GM21619 (cell line): ENCODE data around the gene TXNDC8.
"Not testable (repeated sequence)": the region's sequence is repeated elsewhere in the genome, so short reads cannot be mapped to it uniquely, and the experiment has no call there.

ENCODE experiments used
- ATAC-seq: cut with Tn5 transposase; IDR thresholded peaks from one replicate; pipeline ENCODE4 v1.9.1; 2021; ENCODE audit not compliant: unreplicated experiment

Gene TXNDC8

GRCh38 chr9:110337727-110338126 is at the start of gene TXNDC8:
TXNDC8 (minus strand) TSS chr9:110337863.
- ATAC-seq: no peak

DNA sequence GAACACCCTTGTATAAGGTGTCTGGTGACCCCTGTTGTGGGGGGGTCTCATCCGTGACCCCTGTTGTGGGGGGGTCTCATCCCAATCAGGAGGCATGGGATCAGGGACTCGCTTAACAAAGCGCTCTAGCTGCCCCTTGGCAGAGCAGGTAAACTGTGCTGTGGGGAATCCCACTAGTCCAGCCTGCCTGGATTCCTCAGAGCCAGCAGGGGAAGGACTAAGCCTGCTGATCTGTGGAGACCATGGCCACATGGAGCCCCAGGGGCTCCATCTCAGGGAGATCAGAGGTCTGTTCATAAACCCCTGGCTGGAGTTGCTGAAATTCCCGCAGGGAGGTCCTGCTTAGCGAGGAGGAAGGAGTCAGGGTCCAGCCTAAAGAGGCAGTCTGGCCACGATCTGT is 45.8 kb upstream of the TXNDC8 start:
- ATAC-seq: no peak

GRCh38 chr9:110382731-110383130 is 45.1 kb upstream of the TXNDC8 start:
- no peak for ATAC-seq

DNA sequence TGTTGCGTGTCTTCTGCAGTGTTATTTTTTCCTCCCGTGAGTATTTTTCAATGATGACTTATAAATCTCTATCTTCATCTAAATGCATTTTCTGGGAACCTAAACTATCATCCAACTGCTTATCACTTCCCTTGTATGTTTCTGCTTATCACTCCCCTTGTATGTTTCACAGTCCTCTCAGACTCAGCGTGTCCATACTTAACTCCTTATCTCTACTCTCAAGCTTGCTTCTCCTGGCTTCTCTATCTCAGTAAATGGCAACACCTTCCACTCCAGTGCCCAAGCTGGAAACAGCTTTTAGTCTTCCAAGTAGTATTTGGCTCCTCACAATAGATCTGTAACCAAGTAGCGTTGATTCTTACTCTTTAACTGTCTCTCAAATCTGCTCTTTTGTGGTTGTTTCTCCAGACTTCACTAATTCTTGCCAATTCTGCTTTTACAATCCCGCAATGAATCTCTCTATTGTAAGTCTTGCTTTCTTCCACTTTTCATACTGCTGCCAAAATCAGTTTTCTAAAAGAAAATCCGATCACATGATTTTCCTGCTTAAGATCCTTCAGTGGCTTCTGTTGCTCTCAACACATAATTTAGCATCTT is 33.8 kb upstream of the TXNDC8 start:
- ATAC-seq: no peak

- no peak for ATAC-seq
These were observed 32.7 kb upstream of the TXNDC8 start for GRCh38 chr9:110370315-110370714.

DNA sequence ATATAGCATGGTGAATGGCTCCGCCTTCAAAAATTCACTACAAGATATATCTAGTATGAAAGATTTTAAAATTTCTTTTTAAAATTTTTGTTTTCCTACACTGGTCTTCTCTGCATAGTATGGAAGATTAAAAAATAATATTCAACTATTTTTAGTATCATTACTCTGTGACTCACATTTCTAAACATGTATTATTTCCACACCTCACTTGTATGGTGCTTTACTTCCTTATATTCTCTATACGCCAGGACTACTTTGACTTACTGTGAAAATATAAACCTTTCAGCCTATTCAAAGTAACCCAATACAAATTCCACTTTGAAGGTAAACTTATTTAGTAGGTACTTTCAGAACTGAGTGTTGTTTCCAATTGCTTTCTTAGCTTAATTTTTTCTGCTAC is 26.8 kb upstream of the TXNDC8 start:
- ATAC-seq: no peak

- ATAC-seq: not testable (repeated sequence)
These were observed 21.3 kb upstream of the TXNDC8 start for GRCh38 chr9:110358992-110359391.

DNA sequence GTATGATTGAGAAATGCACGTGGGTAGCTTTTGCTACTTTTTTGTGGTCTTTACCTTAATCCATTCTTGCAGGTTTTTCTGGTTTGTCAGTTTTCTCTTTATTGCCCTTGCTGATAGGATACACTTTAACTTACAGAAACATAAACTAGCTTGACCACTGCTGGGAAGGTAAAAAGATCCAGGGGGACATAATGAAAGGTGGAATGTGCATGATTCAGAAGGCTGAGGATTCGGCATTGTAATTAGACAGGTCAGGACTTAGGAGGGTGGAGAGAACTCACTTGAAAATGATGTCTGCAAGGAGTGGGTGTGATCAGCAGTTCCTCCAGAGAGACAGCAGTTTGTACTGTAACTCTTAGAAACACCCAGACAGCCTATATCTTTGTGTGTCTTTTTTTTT is 19.8 kb upstream of the TXNDC8 start:
- ATAC-seq: no peak

DNA sequence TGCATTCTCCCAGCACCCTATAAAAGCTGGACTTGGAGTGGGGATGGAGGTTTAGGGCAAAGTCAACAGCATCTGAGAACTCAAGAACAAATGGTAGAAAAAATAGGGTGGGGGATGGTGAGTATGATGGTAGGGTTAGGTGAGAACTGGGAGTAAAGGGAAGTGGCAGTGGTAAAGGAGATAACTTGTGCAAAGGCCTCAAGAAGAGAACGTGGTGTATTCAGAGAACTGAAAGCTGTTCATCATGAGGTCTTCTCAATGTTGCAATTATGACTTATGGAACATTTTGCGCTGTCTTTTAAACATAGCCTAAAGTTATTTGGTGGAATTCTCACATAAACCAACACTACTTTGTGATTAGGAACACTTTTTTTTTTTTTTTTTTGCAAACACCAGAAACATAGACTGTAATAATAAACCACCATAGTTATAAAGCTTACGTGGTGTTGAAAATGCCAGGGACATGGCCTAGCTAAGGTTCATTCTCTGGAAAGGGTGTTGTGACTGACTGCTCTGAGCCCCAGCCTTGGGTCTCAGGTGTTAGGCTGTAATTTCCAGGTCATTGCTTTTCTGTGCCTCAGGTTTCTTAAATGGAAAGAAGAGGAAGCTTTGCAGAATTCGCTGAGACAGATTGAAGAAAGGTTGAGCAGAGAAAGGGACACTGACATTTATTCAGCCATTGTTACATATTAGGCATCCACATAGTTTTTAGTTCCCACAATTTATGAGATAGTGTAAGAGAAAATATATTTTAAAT is 19.2 kb upstream of the TXNDC8 start:
- no peak for ATAC-seq

DNA sequence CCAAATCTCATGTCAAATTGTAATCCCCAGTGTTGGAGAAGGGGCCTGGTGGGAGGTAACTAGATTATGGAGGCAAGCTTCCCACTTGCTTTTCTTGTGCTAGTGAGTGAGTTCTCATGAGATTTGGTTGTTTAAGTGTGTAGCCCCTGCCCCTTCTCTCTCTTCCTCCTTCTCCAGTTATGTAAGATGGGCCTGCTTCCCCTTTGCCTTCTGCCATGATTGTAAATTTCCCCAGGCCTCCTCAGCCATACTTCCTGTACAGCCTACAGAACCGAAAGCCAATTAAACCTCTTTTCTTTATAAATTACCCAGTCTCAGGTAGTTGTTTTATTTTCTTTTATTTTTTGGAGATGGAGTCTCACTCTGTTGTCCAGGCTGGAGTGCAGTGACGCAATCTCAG is 18.2 kb upstream of the TXNDC8 start:
- ATAC-seq: no peak

- no peak for ATAC-seq
These were observed 13.4 kb upstream of the TXNDC8 start for GRCh38 chr9:110351009-110351467.

- ATAC-seq: no peak
These were observed 8.7 kb upstream of the TXNDC8 start for GRCh38 chr9:110346325-110346724.

- no peak for ATAC-seq
These were observed 7.2 kb upstream of the TXNDC8 start for GRCh38 chr9:110344821-110345220.

DNA sequence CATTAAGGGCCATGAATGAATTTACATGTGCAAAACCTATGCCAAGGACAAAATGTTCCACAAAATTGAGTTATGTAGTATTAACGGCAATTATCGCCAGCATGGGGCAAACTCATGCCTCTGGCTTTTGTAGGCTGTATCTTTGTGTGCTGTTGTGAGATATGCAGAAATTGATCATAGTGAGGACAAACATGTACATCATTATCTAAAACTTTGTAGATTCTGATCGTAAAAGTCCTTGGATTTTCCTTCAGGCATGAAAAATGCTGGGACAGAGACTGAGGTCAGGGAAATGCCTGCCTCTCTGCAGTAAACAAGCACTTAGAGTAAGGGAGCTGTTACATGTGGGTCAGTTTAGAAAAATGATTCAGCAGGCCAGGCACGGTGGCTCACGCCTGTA is 5.9 kb upstream of the TXNDC8 start:
- ATAC-seq: no peak

DNA sequence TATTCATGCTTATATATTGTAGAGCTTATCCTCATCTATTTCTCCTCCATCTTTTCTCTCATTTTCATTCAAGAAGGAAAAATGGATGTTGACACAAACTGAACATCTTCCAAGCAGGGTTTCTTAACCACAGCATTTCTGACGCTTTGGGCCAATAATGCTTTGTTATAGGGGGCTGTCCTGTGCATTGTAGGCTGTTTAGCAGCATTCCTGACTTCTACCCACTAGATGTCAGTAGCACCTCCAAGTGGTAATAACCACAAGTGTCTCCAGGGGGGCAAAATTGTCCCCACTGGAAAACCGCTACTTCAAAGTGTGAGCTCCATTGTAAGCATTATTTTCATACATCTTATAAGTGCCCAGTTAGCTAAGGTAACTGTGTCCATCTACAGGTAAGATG is 2.6 kb upstream of the TXNDC8 start:
- ATAC-seq: no peak

DNA sequence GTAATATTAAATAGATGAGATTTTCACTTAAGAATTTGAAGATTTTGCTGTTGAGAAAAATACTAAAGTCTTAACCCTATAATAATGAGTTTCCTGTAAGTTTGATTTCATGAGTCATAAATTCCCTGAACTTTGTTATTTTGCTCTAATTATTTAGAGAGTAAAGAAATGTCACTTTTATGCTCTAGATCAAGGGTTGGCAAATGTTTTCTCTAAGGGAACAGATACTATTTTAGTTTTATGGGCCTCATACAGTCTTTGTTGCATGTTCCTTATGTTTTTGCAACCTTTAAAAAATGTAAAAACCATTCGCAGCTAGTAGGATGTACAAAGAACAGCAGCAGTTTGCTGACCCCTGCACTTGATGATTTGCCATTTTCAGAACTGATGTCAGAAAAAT is 480 bp upstream of the TXNDC8 start:
- no peak for ATAC-seq

- ATAC-seq: no peak
These were observed 1.3 kb downstream of the TXNDC8 start for GRCh38 chr9:110336363-110336762.

GRCh38 chr9:110334871-110335270 is 2.8 kb downstream of the TXNDC8 start:
- ATAC-seq: peak; percentile 21

DNA sequence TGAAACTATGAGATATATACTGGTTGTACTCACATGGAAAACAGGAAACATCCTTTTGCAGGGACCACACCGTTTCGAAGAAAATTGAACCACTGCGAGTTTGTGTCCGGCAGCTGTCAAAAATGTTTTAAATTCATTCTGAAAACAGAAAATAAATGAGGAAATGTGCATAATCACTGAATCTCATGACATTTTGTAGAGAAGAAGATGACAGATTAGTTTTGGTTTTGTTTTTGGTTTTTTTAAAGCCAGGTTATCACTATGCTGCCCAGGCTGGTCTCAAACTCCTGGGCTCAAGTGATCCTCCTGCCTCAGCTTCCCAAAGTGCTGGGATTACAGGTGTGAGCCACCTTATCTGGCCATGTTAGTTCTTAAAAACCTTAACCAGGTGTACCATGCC is 3.5 kb downstream of the TXNDC8 start:
- peak; percentile 73 for ATAC-seq

GRCh38 chr9:110332766-110333165 is 4.9 kb downstream of the TXNDC8 start:
- no peak for ATAC-seq

- no peak for ATAC-seq
These were observed 7.1 kb downstream of the TXNDC8 start for GRCh38 chr9:110330484-110331105.

- ATAC-seq: no peak
These were observed 7.9 kb downstream of the TXNDC8 start for GRCh38 chr9:110329639-110330230.
